ENCODE measurements around the gene EIF2B4.
"Not testable (repeated sequence)": the region's sequence is repeated elsewhere in the genome, so short reads cannot be mapped to it uniquely, and the experiment has no call there.

Gene EIF2B4

GRCh38 chr2:27377618-27378095 is 7.5 kb upstream of the EIF2B4 start:
- DNase-seq, result no peak

- DNase-seq, result no peak
Measured at GRCh38 chr2:27376866-27377617, 6.9 kb upstream of the EIF2B4 start.

- no peak for DNase-seq
Measured at GRCh38 chr2:27376151-27376865, 6.2 kb upstream of the EIF2B4 start.

- no peak for DNase-seq
Measured at GRCh38 chr2:27375513-27376099, 5.5 kb upstream of the EIF2B4 start.

- DNase-seq, result no peak
Measured at GRCh38 chr2:27373567-27373966, 3.4 kb upstream of the EIF2B4 start.

- no peak for DNase-seq
Measured at GRCh38 chr2:27372937-27373336, 2.8 kb upstream of the EIF2B4 start.

GRCh38 chr2:27370816-27371620 is 880 bp upstream of the EIF2B4 start:
- peak; percentile 57 for DNase-seq

GRCh38 chr2:27369471-27370025 is 590 bp downstream of the EIF2B4 start:
- DNase-seq, result no peak

- no peak for DNase-seq
Measured at GRCh38 chr2:27363933-27364332, 6.2 kb downstream of the EIF2B4 start.

- no peak for DNase-seq
Measured at GRCh38 chr2:27362678-27363420, 7.3 kb downstream of the EIF2B4 start.

- peak; percentile 97 for DNase-seq
Measured at GRCh38 chr2:27356382-27357181, 13.6 kb downstream of the EIF2B4 start, which contains the start of gene GTF3C2. Gene GTF3C2 (minus strand): TSS chr2:27356764. CDS start chr2:27343554, 13,210 bp downstream.

- peak; percentile 74 for DNase-seq
Measured at GRCh38 chr2:27356056-27356381, 14.1 kb downstream of the EIF2B4 start.

- DNase-seq, result no peak
Measured at GRCh38 chr2:27354597-27354927, 15.6 kb downstream of the EIF2B4 start.

GRCh38 chr2:27353762-27354596 is 16.2 kb downstream of the EIF2B4 start:
- no peak for DNase-seq

- DNase-seq, result not testable (repeated sequence)
Measured at GRCh38 chr2:27353386-27353761, 16.8 kb downstream of the EIF2B4 start.

- DNase-seq, result no peak
Measured at GRCh38 chr2:27351802-27352598, 18.1 kb downstream of the EIF2B4 start.

GRCh38 chr2:27350106-27350693 is 19.9 kb downstream of the EIF2B4 start:
- DNase-seq, result peak; percentile 52

- no peak for DNase-seq
Measured at GRCh38 chr2:27347641-27348040, 22.5 kb downstream of the EIF2B4 start.

- DNase-seq, result no peak
Measured at GRCh38 chr2:27336173-27336572, 34.0 kb downstream of the EIF2B4 start.
